Adipocyte (in vitro differentiated cells): ENCODE measurements around the gene FADS6.

Experiments
- DNase-seq: peaks from one replicate; pipeline ENCODE4 v3.0.0-alpha.2; 2015; ENCODE audit warnings: low read depth
- H3K27me3 ChIP-seq: replicated peaks from 2 replicates; pipeline ENCODE4 v1.7.0; 2013; ENCODE audit warnings: mild to moderate bottlenecking, low read length, moderate library complexity; ENCODE audit not compliant: control insufficient read depth, insufficient read depth
- H3K36me3 ChIP-seq: 2 replicates; pipeline ENCODE4 v1.7.0; 2013; ENCODE audit warnings: low read length, mild to moderate bottlenecking, moderate library complexity; ENCODE audit not compliant: control insufficient read depth, insufficient read depth, severe bottlenecking
- H3K4me1 ChIP-seq: 2 replicates; pipeline ENCODE4 v1.7.0; 2013; ENCODE audit warnings: mild to moderate bottlenecking, low read length, moderate library complexity; ENCODE audit not compliant: control insufficient read depth, insufficient read depth
- H3K4me3 ChIP-seq: 2 replicates; pipeline ENCODE4 v1.7.0; 2013; ENCODE audit warnings: mild to moderate bottlenecking, low read length, moderate library complexity
- H3K9ac ChIP-seq: 2 replicates; pipeline ENCODE4 v1.7.0; 2013; ENCODE audit warnings: mild to moderate bottlenecking, low read length, moderate library complexity
- H3K9me3 ChIP-seq: 2 replicates; pipeline ENCODE4 v1.7.0; 2013; ENCODE audit warnings: mild to moderate bottlenecking, low read length, moderate library complexity; ENCODE audit not compliant: control insufficient read depth

FADS6 gene

DNA sequence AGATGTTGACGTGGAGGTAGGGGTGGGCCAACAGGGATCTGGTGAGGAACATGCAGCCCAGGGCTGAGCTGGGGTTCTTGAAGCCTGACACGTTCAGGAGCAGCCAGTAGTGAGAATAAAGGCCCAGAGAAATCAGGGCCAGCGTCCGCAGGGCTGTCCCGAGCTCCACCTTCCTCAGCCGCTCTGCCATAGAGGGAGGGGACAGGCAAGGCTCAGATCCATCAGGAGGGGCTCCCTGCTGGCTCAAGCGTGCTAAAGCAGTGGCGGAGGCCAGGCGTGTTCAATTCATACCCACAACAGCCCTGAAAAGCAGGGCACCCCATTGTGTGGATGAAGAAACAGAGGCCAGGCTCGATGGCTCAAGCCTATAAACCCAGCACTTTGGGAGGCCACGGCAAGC, 12.4 kb downstream of the FADS6 start:
- H3K36me3 ChIP-seq: no peaks in the 10 kb centered on the region
- peaks cover 35% of the 10 kb centered on the region for H3K27me3 ChIP-seq
- H3K9me3 ChIP-seq: no peaks in the 10 kb centered on the region
- no peaks in the 10 kb centered on the region for H3K4me1 ChIP-seq
- no peak overlapping the region for H3K4me3 ChIP-seq
- H3K9ac ChIP-seq: no peak overlapping the region
- no peak for DNase-seq

DNA sequence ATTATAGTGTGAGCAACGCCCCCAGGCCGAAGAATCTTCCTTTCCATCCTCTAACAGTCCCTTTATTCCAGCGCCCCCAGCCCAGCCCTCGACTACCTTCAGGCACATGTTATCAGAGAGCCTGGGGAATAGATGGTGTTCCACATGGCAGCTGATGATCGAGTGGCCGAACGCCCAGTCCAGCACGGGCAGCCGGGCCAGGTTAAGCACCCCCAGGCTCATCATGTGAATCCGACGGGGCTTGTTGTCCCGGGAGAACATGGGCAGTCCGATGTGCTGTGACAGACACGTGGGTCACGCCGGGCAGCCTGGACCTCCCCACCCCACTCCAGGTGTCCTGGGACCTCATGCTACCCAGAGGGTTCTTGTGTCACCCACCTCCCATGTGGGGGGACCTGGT, 14.1 kb downstream of the FADS6 start:
- no peak for DNase-seq
- Histone ChIP-seq H3K36me3 (no peaks in the 10 kb centered on the region), H3K4me1 (no peaks in the 10 kb centered on the region), H3K4me3 (no peak overlapping the region), H3K27me3 (peaks cover 25% of the 10 kb centered on the region), H3K9ac (no peak overlapping the region), H3K9me3 (no peaks in the 10 kb centered on the region)

- no peak for DNase-seq
- Histone ChIP-seq H3K27me3 (peaks cover 25% of the 10 kb centered on the region), H3K4me3 (no peak overlapping the region), H3K9ac (no peak overlapping the region), H3K36me3 (no peaks in the 10 kb centered on the region), H3K9me3 (no peaks in the 10 kb centered on the region), H3K4me1 (peaks cover 5% of the 10 kb centered on the region)
Measured at GRCh38 chr17:74878658-74879057, 14.8 kb downstream of the FADS6 start.

DNA sequence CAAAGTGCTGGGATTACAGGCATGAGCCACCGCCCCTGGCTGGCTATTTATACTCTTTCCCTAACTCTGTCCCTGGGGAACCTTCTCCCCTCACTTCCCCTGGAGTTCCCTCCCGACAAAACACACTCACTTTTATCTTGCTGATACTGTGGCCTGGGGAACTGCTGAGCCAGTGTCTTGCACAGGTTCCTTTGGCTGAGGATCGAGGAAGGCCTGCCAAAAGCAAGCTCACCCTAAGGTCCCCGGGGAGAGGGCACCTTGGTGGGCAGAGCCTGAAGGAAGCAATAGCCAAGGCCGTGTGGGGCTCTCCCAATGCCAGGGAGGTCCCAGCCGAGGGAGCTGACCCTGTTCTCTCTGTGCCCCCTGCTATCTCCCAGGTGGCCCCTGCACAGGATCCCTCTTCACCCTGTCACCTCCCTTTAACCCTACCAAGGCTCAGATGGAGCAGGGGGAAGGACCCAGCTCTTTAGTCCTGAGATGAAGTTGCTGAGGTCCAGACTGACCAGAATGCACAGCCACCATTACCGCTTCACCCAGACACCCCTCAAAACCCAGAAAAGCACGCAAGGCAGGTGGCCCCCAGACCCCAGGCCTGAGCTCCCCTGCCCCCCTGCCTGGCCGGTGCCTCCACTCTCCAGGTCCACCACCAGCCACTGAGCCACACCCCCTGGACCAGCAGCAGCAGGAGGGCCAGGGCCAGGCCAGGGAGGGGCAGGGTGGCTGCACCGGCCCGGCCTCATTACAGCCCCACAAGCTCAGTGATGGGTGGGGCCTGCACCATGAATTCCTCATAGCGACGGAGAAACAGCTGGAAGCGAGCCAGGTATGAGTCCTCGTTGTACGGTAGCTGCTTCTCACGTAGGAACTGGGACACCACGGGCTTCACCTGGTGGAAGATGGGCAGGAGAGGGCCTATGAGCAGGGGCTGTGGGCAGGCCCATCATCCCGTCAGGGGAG, 15.6 kb downstream of the FADS6 start:
- Histone ChIP-seq H3K4me1 (peaks cover 5% of the 10 kb centered on the region), H3K36me3 (no peaks in the 10 kb centered on the region), H3K9ac (no peak overlapping the region), H3K27me3 (peaks cover 22% of the 10 kb centered on the region), H3K4me3 (no peak overlapping the region), H3K9me3 (no peaks in the 10 kb centered on the region)
- DNase-seq: no peak

GRCh38 chr17:74875977-74876593, 17.3 kb downstream of the FADS6 start:
- H3K9me3 ChIP-seq: no peaks in the 10 kb centered on the region
- H3K36me3 ChIP-seq: no peaks in the 10 kb centered on the region
- H3K4me3 ChIP-seq: no peak overlapping the region
- no peak overlapping the region for H3K9ac ChIP-seq
- peaks cover 13% of the 10 kb centered on the region for H3K27me3 ChIP-seq
- peaks cover 18% of the 10 kb centered on the region for H3K4me1 ChIP-seq
- no peak for DNase-seq

DNA sequence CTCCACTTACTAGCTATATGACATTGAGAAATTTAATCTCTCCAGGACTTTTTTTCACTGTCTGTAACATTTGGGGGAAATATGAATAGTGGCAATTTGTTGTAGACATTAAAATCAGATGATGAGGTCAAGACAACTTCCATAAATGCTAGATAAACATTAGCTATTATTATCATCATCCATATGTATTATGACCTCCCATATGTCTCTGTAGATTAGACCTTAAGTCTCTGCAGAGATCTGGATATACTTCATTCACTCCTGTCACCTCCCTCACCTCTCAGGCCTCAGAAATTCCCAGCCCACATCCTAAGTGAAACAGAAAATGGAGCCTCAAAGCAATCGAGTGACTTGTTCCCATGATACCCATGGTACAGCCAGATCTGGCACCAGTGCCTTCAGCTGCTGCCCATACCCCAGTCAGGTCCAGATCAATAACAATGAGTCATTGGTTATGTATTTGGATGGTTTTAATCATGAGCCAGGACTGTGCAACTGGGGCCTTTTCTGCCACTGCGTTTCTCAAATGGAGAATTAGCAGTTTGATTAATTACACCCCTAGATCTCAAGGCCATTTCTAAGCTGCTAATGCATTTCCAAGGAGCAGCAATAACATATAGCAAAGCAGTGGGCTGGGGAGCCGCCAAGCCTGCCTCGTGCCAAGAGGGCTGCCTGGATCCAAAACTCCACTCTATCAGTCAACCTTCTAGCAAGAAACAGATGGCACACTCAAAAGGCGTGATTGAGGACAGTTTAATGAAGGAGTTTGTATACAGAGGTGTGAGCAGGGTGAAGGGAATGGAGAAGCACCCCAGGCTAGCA, 18.1 kb downstream of the FADS6 start:
- H3K36me3 ChIP-seq: no peaks in the 10 kb centered on the region
- DNase-seq: no peak
- peaks cover 24% of the 10 kb centered on the region for H3K4me1 ChIP-seq
- peaks cover 6% of the 10 kb centered on the region for H3K27me3 ChIP-seq
- H3K9ac ChIP-seq: no peak overlapping the region
- no peaks in the 10 kb centered on the region for H3K9me3 ChIP-seq
- no peak overlapping the region for H3K4me3 ChIP-seq

DNA sequence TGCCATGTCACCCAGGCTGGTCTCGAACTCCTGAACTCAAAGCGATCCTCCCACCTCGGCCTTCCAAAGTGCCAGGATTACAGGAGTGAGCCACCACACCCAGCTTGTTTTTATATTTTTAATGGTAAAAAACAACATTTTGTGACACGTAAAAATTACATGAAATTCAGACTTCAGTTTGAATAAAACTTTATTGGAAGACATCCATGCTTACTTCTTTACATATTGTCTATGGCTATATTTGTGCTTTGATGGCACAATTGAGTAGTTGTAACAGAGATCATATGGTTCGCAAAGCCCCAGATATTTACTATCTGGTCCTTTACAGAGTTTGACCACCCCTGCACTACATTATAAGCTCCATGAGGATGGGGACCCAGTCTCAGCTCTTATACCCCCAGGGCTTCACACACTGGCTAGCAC, 18.8 kb downstream of the FADS6 start:
- Histone ChIP-seq H3K9me3 (no peaks in the 10 kb centered on the region), H3K36me3 (no peaks in the 10 kb centered on the region), H3K27me3 (peaks cover 6% of the 10 kb centered on the region), H3K4me3 (no peak overlapping the region), H3K4me1 (peaks cover 24% of the 10 kb centered on the region), H3K9ac (no peak overlapping the region)
- DNase-seq: no peak

DNA sequence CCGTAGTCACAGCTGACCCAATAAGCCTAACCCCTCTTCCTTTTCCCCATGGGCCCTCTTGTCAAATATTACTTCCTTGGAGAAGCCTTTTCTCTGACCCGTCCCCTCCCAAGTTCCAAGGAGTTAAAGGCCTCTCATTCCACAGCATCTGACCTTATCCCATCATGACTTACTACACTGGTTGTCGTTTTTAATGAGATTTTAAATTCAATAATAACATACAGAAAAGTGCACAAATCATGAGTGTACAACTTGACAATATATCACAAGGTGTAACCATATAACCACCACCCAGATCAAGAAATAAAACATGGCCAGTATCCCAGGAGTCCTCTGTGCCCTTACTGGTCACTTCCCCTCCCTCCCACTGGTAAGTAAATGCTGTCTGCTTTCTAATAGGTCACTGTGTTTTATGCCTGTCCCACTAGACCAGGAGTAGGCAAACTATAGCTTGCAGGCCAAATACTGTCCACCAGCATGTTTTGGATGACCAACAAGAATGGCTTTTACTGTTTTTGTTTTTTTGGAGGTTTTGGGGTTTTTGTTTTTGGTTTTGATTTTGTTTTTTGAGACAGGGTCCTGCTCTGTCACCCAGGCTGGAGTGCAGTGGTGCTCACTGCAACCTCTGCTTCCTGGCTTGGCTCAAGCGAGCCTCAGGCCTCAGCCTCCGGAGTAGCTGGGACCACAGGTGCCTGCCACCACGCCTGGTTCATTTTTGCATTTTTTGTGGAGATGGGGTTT, 19.4 kb downstream of the FADS6 start:
- Histone ChIP-seq H3K36me3 (no peaks in the 10 kb centered on the region), H3K4me1 (peaks cover 24% of the 10 kb centered on the region), H3K9ac (peak overlapping the region; percentile 94), H3K9me3 (no peaks in the 10 kb centered on the region), H3K4me3 (peak overlapping the region; percentile 91), H3K27me3 (peaks cover 6% of the 10 kb centered on the region)
- DNase-seq: no peak

DNA sequence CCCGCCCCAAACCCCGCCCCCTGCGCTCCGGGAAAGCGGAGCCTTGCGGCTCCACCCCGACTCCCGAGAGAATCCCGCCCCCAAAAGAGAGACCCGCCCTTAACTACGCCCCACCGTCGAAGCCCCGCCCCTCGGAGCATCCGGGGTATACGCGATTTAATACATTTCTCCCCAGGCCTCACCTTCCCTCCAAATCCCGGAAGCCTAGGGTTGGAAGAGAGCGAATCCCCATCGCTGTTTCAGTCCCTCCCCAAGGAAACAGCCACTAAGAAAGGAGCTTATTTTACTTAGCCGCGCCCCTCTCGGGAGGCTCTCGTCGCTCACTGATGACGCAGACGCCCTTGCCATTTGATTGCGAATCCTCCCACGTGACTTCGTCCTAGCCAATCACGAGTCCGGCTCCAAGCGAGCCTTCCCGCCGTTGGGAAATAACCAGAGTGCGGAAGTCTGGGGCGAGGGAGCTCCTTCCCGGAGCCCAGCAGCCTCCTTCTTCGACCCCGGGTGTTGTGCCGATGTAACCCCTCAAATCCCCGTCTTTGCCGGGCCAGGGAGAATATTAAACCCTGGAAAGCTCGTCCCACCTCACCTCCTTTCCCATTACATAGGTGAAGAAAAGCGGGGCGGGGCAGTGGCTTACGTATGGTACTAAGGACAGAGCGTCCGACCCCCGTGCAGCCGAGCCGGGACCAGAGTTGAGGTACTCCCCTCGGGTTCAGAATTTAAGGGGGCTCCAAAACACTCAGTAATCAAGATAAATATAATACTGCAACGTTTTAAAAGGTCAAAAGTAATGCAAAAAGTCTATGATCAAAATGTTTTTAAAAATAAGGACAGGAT, 20.2 kb downstream of the FADS6 start:
- Histone ChIP-seq H3K27me3 (peaks cover under 1% of the 10 kb centered on the region), H3K9ac (peak overlapping the region; percentile 94), H3K4me3 (peak overlapping the region; percentile 91), H3K9me3 (no peaks in the 10 kb centered on the region), H3K36me3 (no peaks in the 10 kb centered on the region), H3K4me1 (peaks cover 24% of the 10 kb centered on the region)
- peak; percentile 100 for DNase-seq
